ENCODE data around the gene ZBED5. TPM values are rescaled to one million over a fixed set of nuclear protein-coding genes. Genes with fewer than 3 reads are reported as not detected.
"Not testable (repeated sequence)": the region's sequence is repeated elsewhere in the genome, so short reads cannot be mapped to it uniquely, and the experiment has no call there.

Gene ZBED5
- total RNA-seq, 1 donor from 2014 or later = 45.5 TPM

- intact Hi-C loops (cut with DNase I) = no loop called here
- Histone ChIP-seq H3K27me3 (ENCODE audit: low read depth) (no peaks in the 10 kb centered on the region), H3K4me1 (no peaks in the 10 kb centered on the region), H3K27ac (no peak overlapping the region), H3K36me3 (no peaks in the 10 kb centered on the region), H3K4me3 (no peak overlapping the region), H3K9me3 (peaks cover 4% of the 10 kb centered on the region)
- TF ChIP-seq CTCF (IDR thresholded peaks at IDR 0.05) = no peak
- no peak for DNase-seq
- ATAC-seq = no peak
Observed at GRCh38 chr11:10887307-10887706, 29.5 kb upstream of the ZBED5 start.

GRCh38 chr11:10886652-10887250, 28.9 kb upstream of the ZBED5 start:
- Histone ChIP-seq H3K36me3 (no peaks in the 10 kb centered on the region), H3K27ac (no peak overlapping the region), H3K27me3 (ENCODE audit: low read depth) (no peaks in the 10 kb centered on the region), H3K9me3 (peaks cover 4% of the 10 kb centered on the region), H3K4me3 (no peak overlapping the region), H3K4me1 (no peaks in the 10 kb centered on the region)
- no peak for TF ChIP-seq CTCF (IDR thresholded peaks at IDR 0.05)
- intact Hi-C loops (cut with DNase I) = no loop called here
- DNase-seq (no peak), ATAC-seq (no peak)

- ATAC-seq = no peak
- Histone ChIP-seq H3K9me3 (peaks cover 4% of the 10 kb centered on the region), H3K36me3 (no peaks in the 10 kb centered on the region), H3K4me3 (no peak overlapping the region), H3K4me1 (no peaks in the 10 kb centered on the region), H3K27ac (no peak overlapping the region), H3K27me3 (ENCODE audit: low read depth) (no peaks in the 10 kb centered on the region)
- TF ChIP-seq CTCF (IDR thresholded peaks at IDR 0.05) = no peak
- intact Hi-C loops (cut with DNase I) = no loop called here
- DNase-seq = no peak
Observed at GRCh38 chr11:10885703-10886363, 28.0 kb upstream of the ZBED5 start.

- not testable (repeated sequence) for ATAC-seq, DNase-seq
Observed at GRCh38 chr11:10884292-10884691, 26.4 kb upstream of the ZBED5 start.

GRCh38 chr11:10881892-10882291, 24.0 kb upstream of the ZBED5 start:
- no peaks in the 10 kb centered on the region for H3K36me3 ChIP-seq
- ATAC-seq = no peak
- intact Hi-C loops (cut with DNase I) = no loop called here

More at GRCh38 chr11:10884292-10884691, 26.4 kb upstream of the ZBED5 start:
- H3K4me3 ChIP-seq; intact Hi-C loops (cut with DNase I); H3K27me3 ChIP-seq (ENCODE audit: low read depth); H3K27ac ChIP-seq; H3K4me1 ChIP-seq; H3K36me3 ChIP-seq; H3K9me3 ChIP-seq: not testable (repeated sequence)

More at GRCh38 chr11:10881892-10882291, 24.0 kb upstream of the ZBED5 start:
- Histone ChIP-seq H3K9me3 (peaks cover 4% of the 10 kb centered on the region), H3K27ac (no peak overlapping the region), H3K4me3 (no peak overlapping the region), H3K4me1 (peaks cover 5% of the 10 kb centered on the region), H3K27me3 (ENCODE audit: low read depth) (no peaks in the 10 kb centered on the region)
- DNase-seq = no peak
- no peak for TF ChIP-seq CTCF (IDR thresholded peaks at IDR 0.05)
